ENCODE results near the gene SF1.

DNA sequence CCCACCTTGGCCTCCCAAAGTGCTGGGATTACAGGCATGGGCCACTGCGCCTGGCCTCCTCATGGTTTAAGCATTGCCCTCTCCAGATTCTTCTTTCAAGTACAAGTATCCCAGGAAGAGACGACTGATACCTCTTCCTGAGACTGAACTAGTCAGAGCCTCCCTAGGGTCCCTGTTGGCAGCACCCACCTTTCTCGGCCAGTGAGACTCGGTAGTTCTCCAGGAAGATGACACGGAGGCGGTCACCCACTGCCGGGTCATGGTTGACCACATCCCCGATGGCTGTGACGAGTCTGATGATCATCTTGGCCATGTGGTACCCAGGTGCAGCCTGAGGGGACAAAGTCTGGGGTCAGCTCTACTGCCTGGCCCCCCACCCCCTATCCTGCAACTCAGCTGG lies 27.2 kb downstream of the SF1 start:
- TF ChIP-seq EZH2 (IDR thresholded peaks at IDR 0.05; ENCODE audit: borderline replicate concordance) (no peak), CTCF (IDR thresholded peaks at IDR 0.05; ENCODE audit: poor library complexity) (no peak), EZH2phosphoT487 (IDR thresholded peaks at IDR 0.05; ENCODE audit: low read depth, severe bottlenecking, unreplicated experiment) (no peak)
